Measurements from ENCODE around the gene RALGAPA2.

The RALGAPA2 gene

GRCh38 chr20:20499439-20499838, 213.0 kb downstream of the RALGAPA2 start:
- DNase-seq (ENCODE audit: insufficient read length, low spot score): no peak
- no peak for TF ChIP-seq POLR2A (IDR thresholded peaks at IDR 0.05; ENCODE audit: low read depth, low read length)
- FAIRE-seq: no peak

DNA sequence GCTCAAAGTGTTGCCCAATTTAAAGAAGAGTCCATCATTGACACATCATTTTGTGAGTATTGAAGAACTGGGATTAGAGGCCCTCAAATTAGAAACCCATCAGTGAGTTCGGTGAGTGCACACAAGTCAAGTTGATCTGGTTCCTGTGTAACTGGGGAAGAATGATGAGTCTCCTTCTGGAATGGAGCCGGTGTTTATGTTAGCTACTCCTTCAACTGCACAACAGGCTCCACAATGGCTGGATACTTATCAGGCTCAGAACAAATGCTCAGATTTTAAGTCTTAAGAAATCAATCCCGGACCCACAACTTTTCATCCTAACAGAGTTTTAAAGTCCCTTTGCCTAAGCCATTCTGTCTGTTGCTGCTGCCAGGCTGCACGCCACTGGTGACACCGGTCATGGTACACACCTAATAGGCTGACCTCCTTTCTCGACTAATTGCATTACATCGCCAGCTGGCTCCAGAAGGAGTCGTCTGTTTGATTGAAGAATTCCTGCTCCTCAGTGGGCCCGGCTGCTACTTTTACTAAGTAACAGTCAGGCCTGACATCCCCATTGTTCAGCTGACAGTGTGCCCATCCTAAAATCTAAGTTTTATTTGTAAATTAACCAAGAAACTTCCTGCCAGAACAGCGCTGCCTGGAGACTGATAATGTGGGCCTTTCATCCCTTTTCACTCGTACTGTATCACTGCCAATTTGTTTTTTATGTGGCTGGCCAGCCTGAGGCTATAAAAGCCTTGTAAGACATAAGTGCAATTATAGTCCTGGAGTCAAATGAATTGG, 214.2 kb downstream of the RALGAPA2 start:
- TF ChIP-seq POLR2A (IDR thresholded peaks at IDR 0.05; ENCODE audit: low read depth, low read length): no peak
- FAIRE-seq: no peak
- DNase-seq (ENCODE audit: insufficient read length, low spot score): no peak

DNA sequence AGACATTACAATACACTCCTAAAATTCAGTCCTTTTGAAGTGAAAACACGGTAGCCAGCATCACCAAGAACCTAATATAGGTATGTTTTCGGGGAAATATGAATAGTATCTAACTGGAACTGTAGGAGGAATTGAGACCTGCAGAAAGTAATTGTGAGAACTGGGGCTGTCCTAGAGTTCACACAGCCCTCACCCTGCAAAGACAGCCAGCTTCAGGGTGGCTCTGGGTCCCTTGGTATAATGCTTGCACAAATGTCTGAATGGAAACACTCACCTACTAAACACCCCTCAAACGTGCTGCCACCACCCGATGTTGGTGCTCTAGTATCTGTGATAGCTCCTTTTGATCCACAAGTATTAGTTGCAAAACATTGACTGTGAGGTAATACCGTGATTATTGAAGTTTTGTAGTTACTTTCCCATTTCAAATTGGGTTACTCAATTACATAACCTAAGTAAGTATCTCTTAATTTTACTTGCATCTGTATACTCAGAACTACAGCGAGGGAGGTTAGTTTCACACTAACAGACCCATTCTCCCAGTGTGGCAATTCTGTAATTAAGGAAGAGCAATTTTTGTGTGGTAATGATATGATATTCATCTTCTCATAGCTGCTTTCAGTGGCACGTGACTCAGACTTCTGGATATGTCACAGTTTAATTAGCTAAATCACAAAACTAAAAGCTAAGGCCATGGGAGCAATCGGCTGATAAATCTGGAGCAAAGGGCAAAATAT, 215.0 kb downstream of the RALGAPA2 start:
- no peak for DNase-seq (ENCODE audit: insufficient read length, low spot score)
- no peak for TF ChIP-seq POLR2A (IDR thresholded peaks at IDR 0.05; ENCODE audit: low read depth, low read length)
- FAIRE-seq: no peak

DNA sequence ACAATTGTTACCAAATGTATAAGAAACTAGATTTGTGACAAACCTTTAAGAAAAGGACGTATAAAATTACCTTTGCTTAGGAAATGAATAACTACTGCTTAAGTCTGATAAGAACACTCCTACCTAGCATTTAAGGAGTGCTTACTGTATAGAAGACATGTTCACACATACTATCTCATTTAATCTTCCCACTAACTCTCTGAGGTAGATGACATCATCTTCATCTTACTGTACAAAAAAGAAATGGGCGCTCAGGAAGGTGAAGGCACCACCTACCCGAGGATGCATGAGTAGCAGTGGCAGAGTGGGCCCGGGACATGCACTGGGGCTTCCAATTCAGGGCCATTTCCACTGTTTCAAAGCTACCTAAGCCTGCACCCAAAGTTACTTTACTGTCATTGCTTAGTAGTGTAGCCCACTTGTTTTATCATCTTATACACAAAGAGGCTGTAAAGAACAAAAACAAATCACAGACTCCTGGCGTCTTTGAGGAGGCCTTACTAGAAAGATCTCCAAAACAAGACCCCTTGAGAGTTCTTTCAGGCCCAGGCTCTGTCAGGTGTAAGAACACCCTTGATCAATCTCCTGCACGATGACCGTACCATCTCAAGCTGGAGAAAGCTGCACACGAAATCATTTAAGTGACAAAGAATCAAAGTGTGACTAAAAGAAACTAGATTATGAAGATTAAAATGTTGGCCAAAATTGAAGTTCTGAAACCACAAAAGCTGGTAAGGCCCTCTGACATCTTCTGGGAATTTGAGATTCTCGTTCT, 216.5 kb downstream of the RALGAPA2 start:
- FAIRE-seq: no peak
- no peak for DNase-seq (ENCODE audit: insufficient read length, low spot score)
- no peak for TF ChIP-seq POLR2A (IDR thresholded peaks at IDR 0.05; ENCODE audit: low read depth, low read length)

DNA sequence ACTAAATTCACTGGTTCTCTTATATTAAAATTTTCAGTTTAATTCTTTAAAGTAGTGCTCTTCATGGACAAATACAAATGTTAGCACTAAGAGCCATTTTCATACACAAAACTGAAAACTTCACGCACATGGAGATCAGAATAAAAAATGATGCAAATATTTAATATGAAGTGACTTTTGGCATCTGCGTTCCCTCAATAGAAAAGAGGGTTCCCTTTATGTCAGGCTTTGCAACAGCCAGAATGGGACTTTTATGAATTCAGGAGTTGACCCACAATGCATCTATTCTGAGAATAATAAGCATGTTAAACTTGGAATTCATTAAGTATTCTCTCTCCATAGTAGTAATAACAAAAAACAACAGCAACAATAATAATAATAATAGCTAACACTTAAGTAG, 218.7 kb downstream of the RALGAPA2 start:
- DNase-seq (ENCODE audit: insufficient read length, low spot score) (no peak), FAIRE-seq (no peak)
- TF ChIP-seq POLR2A (IDR thresholded peaks at IDR 0.05; ENCODE audit: low read depth, low read length): no peak

DNA sequence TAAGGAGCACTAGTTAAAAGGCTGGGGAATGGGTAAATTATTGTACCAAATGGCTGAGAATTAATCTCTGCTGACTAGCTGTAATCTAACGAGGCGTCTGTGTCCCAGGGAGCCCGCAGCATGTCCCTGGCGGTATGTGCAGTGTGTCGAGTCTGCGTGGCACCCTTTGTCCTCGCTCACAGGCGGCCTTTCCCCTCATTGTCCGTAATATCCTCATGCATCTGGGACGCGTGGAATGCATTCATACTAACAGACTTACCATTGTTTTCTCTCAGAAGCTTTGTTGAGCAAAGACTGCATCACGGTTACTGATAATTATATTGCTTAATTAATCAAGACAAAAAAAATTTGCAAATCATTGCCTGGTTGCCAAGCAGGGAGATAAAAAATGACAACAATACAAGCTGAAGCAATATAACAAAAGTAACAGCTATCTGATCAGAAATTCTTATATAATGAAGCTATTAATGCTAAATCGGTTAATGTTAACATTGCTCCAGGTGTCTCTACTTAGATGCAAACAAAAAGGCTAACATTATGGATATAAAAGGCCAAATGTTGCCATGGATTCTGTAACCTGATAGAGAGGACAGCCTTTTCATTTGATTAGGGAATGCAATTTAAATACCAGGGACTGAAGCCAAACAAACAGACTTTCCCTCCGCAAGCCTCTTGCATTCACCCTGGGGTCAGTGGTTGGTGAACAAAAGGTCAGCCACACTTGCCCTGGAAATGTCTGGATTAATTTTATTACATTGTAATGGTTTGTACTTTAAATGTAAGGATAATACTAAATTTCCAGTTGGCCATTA, 219.7 kb downstream of the RALGAPA2 start:
- no peak for TF ChIP-seq POLR2A (IDR thresholded peaks at IDR 0.05; ENCODE audit: low read depth, low read length)
- FAIRE-seq: no peak
- no peak for DNase-seq (ENCODE audit: insufficient read length, low spot score)

GRCh38 chr20:20491784-20492264, 220.6 kb downstream of the RALGAPA2 start:
- FAIRE-seq: no peak
- DNase-seq (ENCODE audit: insufficient read length, low spot score): no peak
- no peak for TF ChIP-seq POLR2A (IDR thresholded peaks at IDR 0.05; ENCODE audit: low read depth, low read length)

- no peak for FAIRE-seq
- no peak for DNase-seq (ENCODE audit: insufficient read length, low spot score)
These were observed 221.2 kb downstream of the RALGAPA2 start for GRCh38 chr20:20491110-20491783.

GRCh38 chr20:20490673-20491072, 221.8 kb downstream of the RALGAPA2 start:
- FAIRE-seq: no peak
- no peak for TF ChIP-seq POLR2A (IDR thresholded peaks at IDR 0.05; ENCODE audit: low read depth, low read length)
- DNase-seq (ENCODE audit: insufficient read length, low spot score): no peak

More at GRCh38 chr20:20491110-20491783, 221.2 kb downstream of the RALGAPA2 start:
- TF ChIP-seq POLR2A (IDR thresholded peaks at IDR 0.05; ENCODE audit: low read depth, low read length): no peak

DNA sequence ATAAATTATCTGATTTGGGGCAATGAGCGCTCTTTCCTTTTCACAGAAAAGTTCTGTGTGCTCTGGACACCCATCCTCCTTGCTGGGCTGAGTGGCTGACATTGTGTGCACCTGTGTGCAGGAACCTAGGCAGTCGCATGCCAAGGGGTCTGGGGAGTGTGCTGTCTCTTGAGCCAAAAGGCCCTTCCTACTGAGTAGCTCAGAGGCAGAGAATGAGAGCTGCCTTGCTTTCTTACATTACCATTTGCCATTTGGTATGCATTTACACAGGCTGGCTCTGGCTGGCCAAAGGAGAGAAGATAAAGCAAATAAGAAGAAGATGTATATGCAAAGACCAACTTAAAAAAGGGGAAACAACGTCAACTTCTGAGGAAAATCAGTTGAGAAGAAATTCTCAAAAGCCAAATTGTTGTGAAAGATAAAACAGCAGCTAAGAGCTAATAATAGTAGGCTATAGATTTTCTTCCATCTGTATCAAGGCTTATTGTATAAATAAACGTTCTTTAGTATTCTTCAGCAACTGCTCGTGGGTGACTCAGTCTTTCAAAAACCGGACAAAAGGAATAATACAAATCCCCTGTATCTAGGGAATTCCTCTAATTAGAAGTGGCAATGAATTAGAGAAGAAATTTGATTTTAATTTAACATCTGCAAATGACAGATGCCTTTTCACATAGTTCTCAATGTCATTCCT, 222.6 kb downstream of the RALGAPA2 start:
- no peak for FAIRE-seq
- no peak for DNase-seq (ENCODE audit: insufficient read length, low spot score)
- no peak for TF ChIP-seq POLR2A (IDR thresholded peaks at IDR 0.05; ENCODE audit: low read depth, low read length)

DNA sequence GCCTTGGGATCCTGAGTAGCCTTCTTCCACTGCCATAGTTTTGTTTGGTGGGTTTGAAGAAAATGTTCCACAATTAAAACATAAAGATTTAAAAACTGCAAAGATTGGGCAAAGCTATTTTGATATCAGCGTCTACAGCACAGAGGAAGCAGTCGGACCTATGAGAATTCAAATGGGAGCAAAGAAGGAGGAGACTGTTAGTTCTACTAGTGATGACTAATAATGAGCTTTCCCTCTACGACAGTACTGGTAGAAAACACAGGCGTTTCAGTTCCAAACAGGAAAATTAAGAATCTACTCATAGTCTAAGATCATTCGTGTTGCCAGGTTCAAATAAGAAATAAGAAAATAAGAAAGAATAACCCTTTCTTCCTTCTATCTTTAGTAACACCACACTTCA, 223.4 kb downstream of the RALGAPA2 start:
- no peak for TF ChIP-seq POLR2A (IDR thresholded peaks at IDR 0.05; ENCODE audit: low read depth, low read length)
- FAIRE-seq: no peak
- no peak for DNase-seq (ENCODE audit: insufficient read length, low spot score)

DNA sequence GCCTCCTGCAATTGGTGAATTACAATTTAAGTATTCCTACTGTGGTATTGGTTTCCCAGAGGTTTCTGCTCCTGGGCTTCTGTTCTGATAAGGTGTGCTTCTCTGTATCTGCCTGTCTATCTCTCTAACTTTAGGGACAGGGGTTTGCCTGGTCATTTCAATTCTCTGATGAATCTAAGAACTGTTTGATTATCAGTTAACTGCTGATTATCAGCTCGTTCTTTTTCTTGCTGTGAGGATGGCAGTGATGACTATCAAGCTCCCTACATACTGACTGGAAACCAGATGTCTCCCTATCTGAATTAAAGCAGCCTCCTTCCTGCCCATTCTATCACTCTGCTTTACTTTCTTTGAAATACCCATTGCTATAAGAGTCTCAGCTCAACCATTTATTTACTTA, 224.1 kb downstream of the RALGAPA2 start:
- DNase-seq (ENCODE audit: insufficient read length, low spot score): no peak
- TF ChIP-seq POLR2A (IDR thresholded peaks at IDR 0.05; ENCODE audit: low read depth, low read length): no peak
- FAIRE-seq: no peak

Measured in H54 (cell line).